ENCODE data around the gene EXOC4. TPM values are rescaled to one million over a fixed set of nuclear protein-coding genes. Genes with fewer than 3 reads are reported as not detected.

EXOC4 gene
- total RNA-seq, 1 experiment from 2014 or later: 75.8 TPM

DNA sequence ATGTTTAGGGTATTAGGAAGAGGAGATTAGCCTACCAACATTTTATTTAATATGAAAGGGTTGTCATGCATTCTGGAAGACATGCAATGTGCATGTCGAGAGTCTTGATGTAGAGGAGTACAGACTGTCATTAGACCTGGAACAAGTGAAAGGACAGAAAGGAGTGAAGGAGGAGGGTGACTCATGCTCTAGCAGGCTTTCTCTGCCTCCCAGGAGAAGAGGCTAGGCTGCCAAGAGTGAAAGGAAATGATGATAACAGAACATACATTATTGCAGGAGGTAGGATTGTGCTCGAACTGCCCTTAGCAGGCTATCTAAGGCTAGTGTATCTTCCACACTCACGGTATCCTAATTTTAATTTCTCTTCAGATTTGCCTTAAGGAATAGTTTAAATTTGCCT is 228.8 kb downstream of the EXOC4 start:
- Histone ChIP-seq H2BK5ac (ENCODE audit: insufficient read length, low read length) (no peak overlapping the region), H4K91ac (ENCODE audit: insufficient read length, low read depth, low read length) (no peak overlapping the region), H3K14ac (ENCODE audit: insufficient read depth, low read length) (no peak overlapping the region), H2AK5ac (ENCODE audit: insufficient read length, low read length) (no peak overlapping the region), H3K9ac (ENCODE audit: extremely low read depth, insufficient read length, low read length) (no peak overlapping the region), H2BK15ac (ENCODE audit: low read depth, low read length) (no peak overlapping the region), H2AFZ (ENCODE audit: low read length) (no peak overlapping the region), H2BK12ac (ENCODE audit: insufficient read length, low read depth, low read length) (no peak overlapping the region), H3K23ac (ENCODE audit: insufficient read length, low read depth, low read length) (no peak overlapping the region), H3K4me1 (ENCODE audit: insufficient read depth, low read length) (no peaks in the 10 kb centered on the region), H4K8ac (replicated peaks; ENCODE audit: insufficient read length, low read depth, low read length) (no peak overlapping the region), H3K4me2 (ENCODE audit: insufficient read depth, insufficient read length, low read length) (no peak overlapping the region), H3K79me2 (ENCODE audit: insufficient read depth, low read length) (no peaks in the 10 kb centered on the region), H3K4ac (ENCODE audit: low read depth, low read length) (no peak overlapping the region), H3K79me1 (ENCODE audit: insufficient read depth, low read depth, low read length, poor library complexity, severe bottlenecking) (no peaks in the 10 kb centered on the region), H3K23me2 (ENCODE audit: insufficient read length, low read depth, low read length, poor library complexity, severe bottlenecking) (no peaks in the 10 kb centered on the region), H3K9me3 (ENCODE audit: control insufficient read depth, low read depth, low read length) (no peaks in the 10 kb centered on the region), H3K27me3 (ENCODE audit: insufficient read depth, low read length) (no peaks in the 10 kb centered on the region), H2BK20ac (ENCODE audit: low read depth, low read length, poor library complexity, severe bottlenecking) (no peak overlapping the region), H2BK120ac (ENCODE audit: low read depth, low read length, poor library complexity, severe bottlenecking) (no peak overlapping the region), H3K56ac (ENCODE audit: insufficient read length, low read depth, low read length) (no peak overlapping the region), H4K5ac (ENCODE audit: insufficient read length, low read depth, low read length) (no peak overlapping the region), H3K18ac (ENCODE audit: insufficient read length, low read depth, low read length) (no peak overlapping the region), H3K27ac (ENCODE audit: insufficient read length, low read depth, low read length) (no peak overlapping the region), H3T11ph (ENCODE audit: low read length) (no peak overlapping the region), H4K20me1 (ENCODE audit: control insufficient read depth, insufficient read depth, insufficient read length) (no peaks in the 10 kb centered on the region)
- no peaks in the 10 kb centered on the region for H3K36me3 Mint-ChIP-seq (ENCODE audit: insufficient read depth in 1 of 3, low read depth in 3 of 3)
- TF ChIP-seq, protein P1, sequence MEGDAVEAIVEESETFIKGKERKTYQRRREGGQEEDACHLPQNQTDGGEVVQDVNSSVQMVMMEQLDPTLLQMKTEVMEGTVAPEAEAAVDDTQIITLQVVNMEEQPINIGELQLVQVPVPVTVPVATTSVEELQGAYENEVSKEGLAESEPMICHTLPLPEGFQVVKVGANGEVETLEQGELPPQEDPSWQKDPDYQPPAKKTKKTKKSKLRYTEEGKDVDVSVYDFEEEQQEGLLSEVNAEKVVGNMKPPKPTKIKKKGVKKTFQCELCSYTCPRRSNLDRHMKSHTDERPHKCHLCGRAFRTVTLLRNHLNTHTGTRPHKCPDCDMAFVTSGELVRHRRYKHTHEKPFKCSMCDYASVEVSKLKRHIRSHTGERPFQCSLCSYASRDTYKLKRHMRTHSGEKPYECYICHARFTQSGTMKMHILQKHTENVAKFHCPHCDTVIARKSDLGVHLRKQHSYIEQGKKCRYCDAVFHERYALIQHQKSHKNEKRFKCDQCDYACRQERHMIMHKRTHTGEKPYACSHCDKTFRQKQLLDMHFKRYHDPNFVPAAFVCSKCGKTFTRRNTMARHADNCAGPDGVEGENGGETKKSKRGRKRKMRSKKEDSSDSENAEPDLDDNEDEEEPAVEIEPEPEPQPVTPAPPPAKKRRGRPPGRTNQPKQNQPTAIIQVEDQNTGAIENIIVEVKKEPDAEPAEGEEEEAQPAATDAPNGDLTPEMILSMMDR (conservative IDR thresholded peaks at IDR 0.05): no peak
- no peaks in the 10 kb centered on the region for H3K27me3 Mint-ChIP-seq (ENCODE audit: low read depth)
- WGBS (ENCODE audit: extremely low coverage, insufficient read length, low lambda C conversion rate): no CpG with 5 or more reads among the region's 3 CpGs
- DNase-seq: no peak
- no peak overlapping the region for H3K27ac Mint-ChIP-seq
- no peaks in the 10 kb centered on the region for H3K4me1 Mint-ChIP-seq
- H3K4me3 Mint-ChIP-seq: no peak overlapping the region
- no peaks in the 10 kb centered on the region for H3K9me3 Mint-ChIP-seq
